H1 (cell line): ENCODE results near the gene TP63. TPM values are rescaled to one million over a fixed set of nuclear protein-coding genes. Genes with fewer than 3 reads are reported as not detected.

Experiments
- CTCF ChIA-PET: fragments of 300-600 bp; sonication (Branson Sonifier 250); formaldehyde crosslinking; loops from one replicate; lab custom pipeline; 2021; ENCODE audit not compliant: partially characterized antibody; lab: Charles Lee
- POLR2A ChIA-PET: fragments of 300-600 bp; sonication (Branson Sonifier 250); formaldehyde crosslinking; loops from one replicate; lab custom pipeline; 2021; ENCODE audit warnings: inconsistent platforms; ENCODE audit not compliant: partially characterized antibody; lab: Charles Lee
- DNase-seq, 2 experiments: peaks; one replicate each; pipeline versions ENCODE4 v3.0.0 to v3.0.0-alpha.2; 2010 to 2022; ENCODE audit warnings: low spot score in 2 of 2, low read depth in 1 of 2, mixed read lengths in 1 of 2
- FAIRE-seq: peaks from 2 replicates; lab custom pipeline; 2011; peaks lifted over from hg19 to GRCh38; lab: Jason Lieb, UNC
- H2AFZ ChIP-seq: 2 replicates; pipeline ENCODE4 v1.8.1; 2012; ENCODE audit warnings: low read length, inconsistent platforms
- H2AK5ac ChIP-seq: 2 replicates; pipeline ENCODE4 v1.6.1; 2013; ENCODE audit warnings: low read depth, low read length
- H2BK120ac ChIP-seq: replicated peaks from 2 replicates; pipeline ENCODE3; 2013; ENCODE audit warnings: low read depth, low read length, inconsistent platforms
- H2BK12ac ChIP-seq: 2 replicates; pipeline ENCODE4 v1.6.1; 2013; ENCODE audit warnings: low read depth, low read length
- H2BK15ac ChIP-seq: 2 replicates; pipeline ENCODE4 v1.6.1; 2013; ENCODE audit warnings: low read length
- H2BK20ac ChIP-seq: 2 replicates; pipeline ENCODE4 v1.6.1; 2013; ENCODE audit warnings: low read length
- H2BK5ac ChIP-seq: 2 replicates; pipeline ENCODE4 v1.6.1; 2013; ENCODE audit warnings: low read depth, low read length
- H3K14ac ChIP-seq: 2 replicates; pipeline ENCODE4 v1.6.1; 2013; ENCODE audit warnings: inconsistent platforms; ENCODE audit not compliant: insufficient read length
- H3K18ac ChIP-seq: 2 replicates; pipeline ENCODE4 v1.6.1; 2013; ENCODE audit warnings: low read length; ENCODE audit errors: extremely low read depth
- H3K23ac ChIP-seq: 2 replicates; pipeline ENCODE4 v1.6.1; 2013; ENCODE audit warnings: inconsistent platforms; ENCODE audit not compliant: insufficient read length
- H3K23me2 ChIP-seq: 2 replicates; pipeline ENCODE4 v1.6.1; 2013; ENCODE audit warnings: low read depth, low read length
- H3K27ac ChIP-seq: 2 replicates; pipeline ENCODE4 v1.6.1; 2011; ENCODE audit warnings: low read depth, low read length, inconsistent platforms
- H3K27me3 ChIP-seq, 4 experiments: replicated peaks in 1 of 4; 1 replicate in 1 of 4; 2 replicates in 3 of 4; pipeline versions ENCODE4 v1.6.1 to v1.8.1; 2011 to 2013; ENCODE audit warnings: low read length in 3 of 4, mild to moderate bottlenecking in 3 of 4, inconsistent platforms in 2 of 4, mixed read lengths in 2 of 4, moderate library complexity in 1 of 4; ENCODE audit not compliant: control insufficient read depth in 3 of 4, insufficient read depth in 3 of 4; ENCODE audit errors: extremely low read depth in 1 of 4
- H3K36me3 ChIP-seq, 4 experiments: 2 replicates each; pipeline versions ENCODE4 v1.6.1 to v1.8.1; 2011 to 2013; ENCODE audit warnings: mild to moderate bottlenecking in 4 of 4, low read length in 3 of 4, moderate library complexity in 2 of 4, control low read depth in 1 of 4, inconsistent platforms in 1 of 4; ENCODE audit not compliant: insufficient read depth in 4 of 4, control insufficient read depth in 2 of 4
- H3K4ac ChIP-seq: replicated peaks from 2 replicates; pipeline ENCODE3; 2013; ENCODE audit warnings: low read length, low read depth, mixed read lengths, inconsistent platforms; ENCODE audit not compliant: insufficient read length
- H3K4me1 ChIP-seq, 4 experiments: replicated peaks in 1 of 4; 1 replicate in 1 of 4; 2 replicates in 3 of 4; pipeline versions ENCODE4 v1.6.1 to v1.8.1; 2011 to 2013; ENCODE audit warnings: low read length in 3 of 4, inconsistent platforms in 2 of 4, mixed read lengths in 1 of 4; ENCODE audit not compliant: insufficient read depth in 4 of 4, control insufficient read depth in 3 of 4
- H3K4me2 ChIP-seq, 2 experiments: 2 replicates each; pipeline versions ENCODE4 v1.6.1 to v1.8.1; 2011 to 2013; ENCODE audit warnings: low read depth in 2 of 2, low read length in 2 of 2, control low read depth in 1 of 2, inconsistent platforms in 1 of 2, mild to moderate bottlenecking in 1 of 2; ENCODE audit not compliant: insufficient read depth in 1 of 2
- H3K4me3 ChIP-seq, 4 experiments: fragments of 200-600, 300-600 bp in 1 of 4; sonication (generic), shearing (Covaris generic), sonication (Bioruptor Twin) in 1 of 4; 2 replicates each; pipeline versions ENCODE4 v1.5.1 to v1.8.1; 2011 to 2016; ENCODE audit warnings: low read length in 4 of 4, low read depth in 3 of 4, control low read depth in 2 of 4, inconsistent platforms in 2 of 4, mild to moderate bottlenecking in 2 of 4, mixed read lengths in 1 of 4, moderate library complexity in 1 of 4; ENCODE audit not compliant: insufficient read depth in 2 of 4; ENCODE audit errors: extremely low read depth in 1 of 4
- H3K56ac ChIP-seq: replicated peaks from 2 replicates; pipeline ENCODE3; 2013; ENCODE audit warnings: low read depth, mild to moderate bottlenecking, mixed read lengths, low read length, inconsistent platforms; ENCODE audit not compliant: insufficient read length
- H3K79me1 ChIP-seq: 2 replicates; pipeline ENCODE4 v1.6.1; 2013; ENCODE audit warnings: low read depth, low read length, control low read depth
- H3K79me2 ChIP-seq, 2 experiments: 2 replicates each; pipeline versions ENCODE4 v1.6.1 to v1.8.1; 2012 to 2013; ENCODE audit warnings: low read length in 2 of 2, mild to moderate bottlenecking in 2 of 2, inconsistent platforms in 1 of 2; ENCODE audit not compliant: insufficient read depth in 2 of 2, control insufficient read depth in 1 of 2
- H3K9ac ChIP-seq, 4 experiments: replicated peaks in 1 of 4; 1 replicate in 1 of 4; 2 replicates in 3 of 4; pipeline versions ENCODE4 v1.6.1 to v1.8.1; 2011 to 2013; ENCODE audit warnings: low read depth in 3 of 4, low read length in 3 of 4, control low read depth in 2 of 4, mild to moderate bottlenecking in 2 of 4, moderate library complexity in 2 of 4, inconsistent platforms in 1 of 4; ENCODE audit errors: extremely low read depth in 1 of 4
- H3K9me3 ChIP-seq, 2 experiments: 2 replicates each; pipeline versions ENCODE4 v1.6.1 to v1.8.1; 2012 to 2013; ENCODE audit warnings: mild to moderate bottlenecking in 2 of 2, moderate library complexity in 2 of 2, control low read depth in 1 of 2, inconsistent platforms in 1 of 2, low read depth in 1 of 2, low read length in 1 of 2, mixed read lengths in 1 of 2; ENCODE audit not compliant: insufficient read depth in 2 of 2
- H4K20me1 ChIP-seq, 2 experiments: replicated peaks in 1 of 2; 2 replicates each; pipeline versions ENCODE3 to v1.8.1; 2011 to 2013; ENCODE audit warnings: inconsistent platforms in 2 of 2, low read length in 2 of 2, mild to moderate bottlenecking in 1 of 2; ENCODE audit not compliant: insufficient read depth in 2 of 2, control insufficient read depth in 1 of 2
- H4K5ac ChIP-seq: 2 replicates; pipeline ENCODE4 v1.6.1; 2013; ENCODE audit warnings: low read length, low read depth, mixed read lengths, inconsistent platforms; ENCODE audit not compliant: insufficient read length
- H4K8ac ChIP-seq: 2 replicates; pipeline ENCODE4 v1.8.0; 2013; ENCODE audit warnings: mild to moderate bottlenecking, moderate library complexity, low read length, inconsistent platforms; ENCODE audit not compliant: insufficient read depth; ENCODE audit errors: extremely low read depth
- H4K91ac ChIP-seq: replicated peaks from 2 replicates; pipeline ENCODE3; 2013; ENCODE audit warnings: low read length, mixed read lengths, inconsistent platforms; ENCODE audit not compliant: insufficient read length
- RFX5 ChIP-seq: IDR thresholded peaks from 2 replicates; pipeline ENCODE4 v1.6.1; 2011; ENCODE audit warnings: low read depth, low read length, improper control_type of control experiment, borderline replicate concordance
- WGBS, 2 experiments: shearing (Covaris generic) in 1 of 2; methylation state at CpG; one replicate each; pipeline versions ENCODE4 v1.1.6 to v1.1.7; 2013 to 2015; ENCODE audit warnings: low lambda C conversion rate in 2 of 2, mixed read lengths in 2 of 2, inconsistent platforms in 1 of 2, low coverage in 1 of 2, missing lambda C conversion rate in 1 of 2; ENCODE audit not compliant: insufficient replicate concordance in 2 of 2, insufficient coverage in 1 of 2, insufficient read length in 1 of 2; ENCODE audit errors: extremely low coverage in 1 of 2, missing lambda C conversion rate in 1 of 2; 5-methylcytosine and 5-hydroxymethylcytosine counted together
- polyA plus RNA-seq, 7 experiments: library from polyadenylated mRNA; depleted of rRNA in 3 of 7; stranded (reverse) in 5 of 7; unstranded in 2 of 7; fragments of >200 nt in 5 of 7; fragments of 200-250 nt in 2 of 7; gene quantifications; 1 replicate in 5 of 7; 2 replicates in 1 of 7; 4 replicates in 1 of 7; pipeline versions ENCODE4 v1.2.1 to v1.2.3, GENCODE V29; 2011 to 2013; ENCODE audit warnings: missing spikeins in 2 of 7, mixed read lengths in 2 of 7
- total RNA-seq: library from RNA; stranded (reverse); fragmentation: NEBNext Ultra II Directional; extraction: Animal tissue kit (Norgen Biotek cat#: 25700); gene quantifications from 2 replicates; pipeline ENCODE4 v1.2.1, GENCODE V29; 2021

TP63 gene
- total and polyA plus RNA-seq, 2 of the 8 experiments (the other 6 are each of a cell fraction or from before 2014, with no cell fraction given), result not detected

DNA sequence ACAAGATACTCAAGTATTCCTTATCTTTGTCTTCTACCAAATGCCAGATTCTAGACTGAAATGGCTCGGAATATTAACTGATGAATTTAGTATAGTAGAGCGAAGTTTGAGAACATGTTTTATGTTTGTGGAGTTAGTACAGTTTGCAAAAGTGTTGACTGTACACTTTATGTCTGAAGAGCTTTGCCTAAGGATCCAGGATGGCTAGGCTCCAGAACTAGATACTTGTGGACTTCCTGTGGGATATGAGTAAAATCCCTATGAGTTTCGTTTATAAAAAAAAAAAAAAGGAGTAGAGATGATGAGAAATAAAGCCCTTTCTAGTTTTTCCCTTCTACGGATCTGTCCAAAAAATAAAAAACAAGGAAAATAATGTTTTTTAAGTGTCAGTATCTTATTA, 96.7 kb downstream of the TP63 start:
- Histone ChIP-seq H3K56ac (no peak overlapping the region), H2BK12ac (no peak overlapping the region), H3K4me1 (peaks cover 0 to 3% (median 0%) of the 10 kb centered on the region in 4 experiments; a peak in 1 of 7 replicates), H2BK20ac (no peak overlapping the region), H4K91ac (no peak overlapping the region), H3K9ac (no peak overlapping the region), H3K79me1 (no peaks in the 10 kb centered on the region), H3K23ac (no peak overlapping the region), H2BK120ac (no peak overlapping the region), H2AK5ac (no peak overlapping the region), H4K20me1 (no peaks in the 10 kb centered on the region), H4K8ac (no peak overlapping the region), H3K4ac (no peak overlapping the region), H3K14ac (no peak overlapping the region), H3K4me3 (no peak overlapping the region), H4K5ac (no peak overlapping the region), H3K23me2 (no peaks in the 10 kb centered on the region), H3K79me2 (no peaks in the 10 kb centered on the region), H2AFZ (no peak overlapping the region), H3K27me3 (no peaks in the 10 kb centered on the region), H3K18ac (no peak overlapping the region), H3K27ac (no peak overlapping the region), H3K9me3 (no peaks in the 10 kb centered on the region), H2BK5ac (no peak overlapping the region), H3K36me3 (no peaks in the 10 kb centered on the region), H2BK15ac (no peak overlapping the region), H3K4me2 (no peak overlapping the region)
- POLR2A ChIA-PET, result no interaction called here
- no peak for FAIRE-seq
- TF ChIP-seq RFX5, result no peak
- CTCF ChIA-PET, result interaction anchor here (0.6 kb wide), 1 partner anchor 116 kb away, joined by 3 read pairs; no protein-coding TSS in a partner anchor
- WGBS, 2 experiments, result 86 to 100% methylated on average over 1 to 4 of the region's 4 CpGs
- no peak for DNase-seq
